SW480 (cell line): Measurements from ENCODE around the gene TMEM184C.

Source experiments
- DNase-seq: peaks from one replicate; pipeline ENCODE4 v3.0.0-alpha.2; 2016; ENCODE audit warnings: low spot score

Gene TMEM184C

DNA sequence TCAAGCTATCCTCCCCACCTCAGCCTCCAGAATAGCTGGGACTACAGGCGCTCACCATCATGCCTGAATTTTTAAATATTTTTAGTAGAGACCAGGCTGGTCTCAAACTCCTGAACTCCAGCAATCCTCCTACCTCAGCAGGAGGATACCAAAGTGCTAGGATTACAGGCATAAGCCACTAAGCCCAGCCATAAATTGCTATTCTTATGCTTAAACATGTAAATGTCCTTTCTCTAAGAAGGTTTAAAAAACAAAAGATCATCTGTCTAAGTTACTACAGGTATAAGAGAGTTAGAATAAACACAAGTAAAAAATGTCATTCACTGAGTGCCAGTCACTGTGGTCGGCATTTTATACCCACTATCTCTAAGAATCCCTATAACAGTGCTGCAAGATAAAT, 38.4 kb downstream of the TMEM184C start:
- DNase-seq: no peak

DNA sequence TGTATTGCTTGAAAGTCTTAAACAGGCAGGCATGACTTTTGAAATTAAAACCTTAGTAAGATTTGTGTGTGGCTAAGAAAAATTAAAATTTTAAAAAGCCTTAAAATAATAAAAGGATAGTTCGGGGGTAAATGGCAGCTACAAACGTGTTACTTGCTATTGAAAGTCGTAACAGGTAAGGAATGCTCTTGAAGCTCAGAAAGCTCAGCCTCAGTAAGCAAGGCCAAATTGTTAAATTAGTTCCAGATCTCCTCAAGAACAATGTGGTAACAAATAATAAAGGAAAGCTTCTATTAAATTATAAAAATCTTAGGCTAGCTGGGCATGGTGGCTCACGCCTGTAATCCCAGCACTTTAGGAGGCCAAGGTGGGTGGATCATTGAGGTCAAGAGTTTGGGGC, 41.3 kb downstream of the TMEM184C start:
- DNase-seq: no peak

DNA sequence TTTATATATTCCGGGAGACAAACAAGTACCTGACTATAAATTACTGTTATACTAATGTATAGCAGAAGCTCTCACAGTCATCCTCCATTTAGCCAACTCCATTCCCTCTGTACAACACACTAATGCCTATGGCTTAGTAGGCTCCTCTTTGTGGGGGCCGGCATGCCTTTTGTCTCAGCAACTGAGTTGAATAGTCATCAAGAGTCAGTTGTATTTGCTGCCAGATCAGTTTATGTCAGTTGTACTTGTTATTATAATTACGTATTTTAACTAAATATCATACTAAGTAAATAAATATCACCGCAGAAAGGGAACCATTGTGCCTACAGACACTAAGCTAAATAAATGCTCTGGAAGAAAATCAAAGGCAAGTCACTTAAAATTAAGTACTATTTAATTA, 56.9 kb downstream of the TMEM184C start:
- DNase-seq: no peak

DNA sequence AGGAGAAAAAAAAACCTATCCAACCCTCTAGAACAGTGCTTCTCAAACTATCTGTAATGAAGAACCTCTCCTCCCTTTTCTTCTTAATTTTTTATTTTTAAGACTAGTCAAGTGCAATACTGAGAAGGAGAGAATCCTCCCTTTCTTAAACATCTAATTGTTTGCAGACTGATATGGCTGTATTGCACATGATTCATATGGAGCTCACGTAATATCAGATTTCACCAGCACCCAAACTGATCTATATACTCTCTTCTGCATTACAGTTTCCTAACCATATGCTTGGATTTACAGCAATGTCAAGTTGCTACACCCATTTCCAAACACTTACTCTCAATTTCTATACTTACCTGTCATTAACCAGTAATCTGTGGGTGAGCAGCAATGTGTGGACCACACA, 57.3 kb downstream of the TMEM184C start:
- no peak for DNase-seq

DNA sequence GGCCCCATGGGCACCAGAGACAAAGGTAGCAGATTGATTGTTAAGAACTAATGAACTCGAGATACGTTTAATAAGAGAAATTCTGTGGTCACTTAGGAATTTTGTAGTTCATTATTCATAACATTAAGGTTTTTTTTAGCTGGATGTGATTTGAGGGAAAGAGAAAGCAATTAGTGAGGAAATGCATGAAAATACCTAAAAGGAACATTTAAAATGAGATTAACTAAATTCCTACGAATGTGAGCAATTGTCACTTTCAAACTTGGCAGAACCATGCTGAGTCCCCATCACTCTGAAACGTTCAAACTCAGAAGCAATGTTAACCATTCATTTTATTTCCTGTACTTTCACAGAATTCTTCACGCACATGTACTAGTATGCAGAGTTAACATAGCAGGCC, 60.9 kb downstream of the TMEM184C start:
- DNase-seq: no peak

DNA sequence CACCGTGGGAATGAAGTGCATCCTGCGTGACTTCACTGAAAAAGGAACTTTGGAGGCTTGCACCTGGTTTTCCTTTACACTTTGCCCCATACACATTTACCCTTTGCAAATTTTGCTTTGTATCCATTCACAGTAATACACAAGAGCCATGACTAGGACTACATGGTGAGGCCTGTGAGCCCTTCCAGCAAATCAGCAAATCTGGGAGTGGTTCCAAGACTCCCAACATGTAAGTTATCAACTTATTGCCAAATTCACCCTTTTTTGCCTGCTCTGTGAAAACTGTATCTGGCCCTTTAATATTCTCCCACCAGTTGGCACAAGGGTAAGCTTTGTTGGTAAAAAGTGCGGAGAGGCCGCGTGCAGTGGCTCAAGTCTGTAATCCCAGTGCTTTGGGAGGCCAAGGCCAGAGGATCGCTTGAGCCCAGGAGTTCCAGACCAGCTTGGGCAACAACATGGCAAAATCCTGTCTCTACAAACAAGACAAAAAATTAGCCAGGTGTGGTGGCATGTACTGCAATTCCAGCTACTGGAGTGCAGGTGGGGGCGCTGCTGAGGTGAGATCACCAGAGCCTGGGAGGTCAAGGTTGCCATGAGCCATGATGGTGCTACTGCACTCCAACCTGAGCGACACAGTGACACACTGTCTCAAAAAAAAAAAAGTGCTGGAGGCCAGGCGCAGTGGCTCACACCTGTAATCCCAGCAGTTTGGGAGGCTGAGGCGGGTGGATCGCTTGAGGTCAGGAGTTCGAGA, 61.8 kb downstream of the TMEM184C start:
- DNase-seq: no peak

DNA sequence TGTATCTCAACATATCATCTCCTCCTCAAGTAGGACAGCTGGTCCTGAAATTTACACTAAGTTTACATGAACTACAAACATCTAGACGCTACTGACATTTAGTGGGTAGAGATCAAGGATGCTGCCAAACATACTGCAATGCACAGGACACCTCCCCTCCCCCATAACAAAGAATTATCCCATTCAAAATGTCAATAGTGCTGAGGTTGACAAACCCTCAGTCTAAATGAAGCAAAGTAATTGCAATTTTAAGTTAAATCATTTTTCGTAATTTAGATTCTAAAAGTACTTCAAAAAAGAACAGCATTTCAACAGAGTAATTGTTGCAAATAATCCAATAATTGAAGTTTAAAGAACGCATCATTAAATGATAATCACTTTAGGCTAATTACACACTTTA, 65.6 kb downstream of the TMEM184C start:
- DNase-seq: no peak

DNA sequence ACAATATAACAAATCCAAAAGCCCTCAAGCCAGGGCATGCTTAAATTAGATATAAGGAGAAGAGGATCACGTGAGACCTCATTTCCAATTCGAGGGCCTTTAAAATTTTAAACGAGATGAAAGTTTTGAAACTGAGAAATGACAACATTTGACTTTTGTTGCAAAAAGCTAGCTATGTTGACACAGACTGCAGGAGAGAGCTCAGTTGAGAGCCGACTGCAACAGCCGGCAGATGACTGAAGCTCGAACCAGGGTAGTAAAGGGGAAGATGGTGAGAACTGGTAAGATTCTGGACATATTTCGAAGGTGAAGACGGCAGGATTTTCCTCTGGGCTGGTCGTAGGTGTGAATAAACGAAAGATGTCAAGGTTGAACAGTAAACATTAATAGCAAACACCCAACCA, 66.0 kb downstream of the TMEM184C start:
- DNase-seq: peak; percentile 8

DNA sequence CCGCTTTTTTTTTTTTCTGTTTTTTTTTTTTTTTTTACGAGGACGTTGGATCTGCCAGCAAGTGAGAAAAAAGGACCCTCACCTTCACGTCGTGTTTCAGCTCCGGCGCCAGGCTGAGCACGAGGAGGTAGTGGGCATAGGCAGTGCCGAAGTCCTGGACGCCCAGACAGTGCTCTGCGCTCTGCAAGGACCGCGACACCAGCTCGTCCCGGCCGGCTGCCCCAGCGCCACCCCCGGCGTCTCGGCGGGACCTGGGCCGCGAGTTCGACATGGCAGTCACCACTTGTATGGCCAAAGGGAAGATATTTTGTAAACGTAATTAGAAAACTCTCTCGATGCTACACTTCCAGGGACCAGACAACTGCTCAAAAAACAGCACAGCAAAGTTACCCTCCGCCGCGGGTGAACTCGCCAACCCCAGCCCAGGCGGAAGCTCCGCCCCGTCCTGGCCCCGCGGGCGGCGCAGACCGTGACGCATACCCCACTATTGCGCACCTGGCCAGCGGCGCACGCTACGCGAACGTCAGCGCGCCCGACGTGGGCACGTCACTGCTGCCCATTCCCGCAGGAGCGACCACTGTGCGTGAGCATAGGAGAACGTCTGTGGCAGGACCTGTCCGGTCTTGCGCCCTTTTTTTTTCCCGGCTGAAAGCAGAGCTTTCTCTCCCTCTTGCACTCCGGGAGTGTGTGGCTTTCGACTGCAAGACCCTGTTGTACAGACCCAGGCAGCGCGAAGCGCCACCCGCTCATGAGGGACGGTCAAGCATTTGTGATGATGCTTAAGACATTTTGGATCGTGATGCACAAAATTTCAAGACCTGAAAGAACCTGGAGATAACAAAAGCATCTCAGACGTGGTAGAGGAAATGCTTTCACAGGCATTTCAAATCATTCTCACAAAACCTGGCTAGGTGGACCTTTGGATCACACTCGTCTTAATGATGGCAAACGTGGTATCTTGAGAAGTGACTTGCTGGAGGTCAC, 66.8 kb downstream of the TMEM184C start, which contains the start of gene PRMT9:
Gene PRMT9, minus strand, starts transcription at position 447 of the 984 bp plus-strand sequence. Its CDS starts 176 bp downstream, at position 271.
- peak; percentile 80 for DNase-seq

DNA sequence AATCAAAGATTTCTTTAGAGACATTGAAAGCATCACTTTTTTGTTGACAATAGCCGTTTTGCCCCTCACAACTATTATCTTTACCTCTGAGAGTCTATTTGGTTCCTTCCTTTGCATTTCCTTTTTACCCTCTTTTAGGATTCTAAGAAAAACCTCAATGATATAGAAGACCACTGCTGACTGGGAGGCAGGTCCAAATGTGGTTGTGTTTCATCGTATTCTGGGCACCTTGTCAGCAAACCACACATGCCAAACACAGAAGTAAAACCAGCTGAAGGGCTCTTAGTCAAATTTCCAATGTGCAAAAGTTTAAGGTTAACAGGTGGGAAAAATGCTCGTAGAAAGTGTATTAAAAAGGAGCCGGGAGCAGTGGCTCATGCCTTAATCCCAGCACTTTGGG, 71.9 kb downstream of the TMEM184C start:
- DNase-seq: no peak

DNA sequence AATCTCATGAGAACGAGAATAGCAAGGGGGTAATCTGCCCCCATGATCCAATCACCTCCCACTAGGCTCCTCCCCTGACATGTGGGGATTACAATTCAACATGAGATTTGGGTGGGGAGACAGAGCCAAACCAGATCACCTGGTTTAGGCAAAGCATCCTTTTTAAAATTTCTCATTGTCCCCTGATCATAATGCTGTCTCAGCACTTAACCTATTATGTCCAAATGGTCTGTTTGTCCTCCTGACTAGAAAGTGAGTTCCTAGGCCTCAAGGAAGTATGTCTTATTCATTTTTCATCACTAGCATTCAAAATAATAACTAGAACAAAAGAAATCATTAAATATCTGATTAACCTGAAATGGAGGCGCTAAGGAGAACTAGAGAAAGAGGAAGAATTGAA, 74.6 kb downstream of the TMEM184C start:
- DNase-seq: no peak

DNA sequence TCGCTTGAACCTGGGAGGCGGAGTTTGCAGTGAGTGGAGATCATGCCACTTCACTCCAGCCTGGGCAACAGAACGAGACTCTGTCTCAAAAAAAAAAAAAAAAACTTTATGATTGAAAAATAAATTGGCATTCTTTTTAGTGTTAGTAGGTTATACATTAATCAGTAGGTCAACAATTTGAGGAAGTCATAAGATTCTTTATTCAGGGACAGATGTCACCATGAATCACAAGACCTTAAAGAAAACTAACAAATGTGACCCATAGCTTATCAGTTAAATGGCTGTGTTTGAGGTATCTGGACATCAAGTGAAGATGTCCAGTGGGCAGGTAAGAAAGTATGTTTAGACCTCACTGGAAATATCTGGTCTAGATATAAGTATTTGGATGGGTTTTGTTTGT, 76.0 kb downstream of the TMEM184C start:
- no peak for DNase-seq

DNA sequence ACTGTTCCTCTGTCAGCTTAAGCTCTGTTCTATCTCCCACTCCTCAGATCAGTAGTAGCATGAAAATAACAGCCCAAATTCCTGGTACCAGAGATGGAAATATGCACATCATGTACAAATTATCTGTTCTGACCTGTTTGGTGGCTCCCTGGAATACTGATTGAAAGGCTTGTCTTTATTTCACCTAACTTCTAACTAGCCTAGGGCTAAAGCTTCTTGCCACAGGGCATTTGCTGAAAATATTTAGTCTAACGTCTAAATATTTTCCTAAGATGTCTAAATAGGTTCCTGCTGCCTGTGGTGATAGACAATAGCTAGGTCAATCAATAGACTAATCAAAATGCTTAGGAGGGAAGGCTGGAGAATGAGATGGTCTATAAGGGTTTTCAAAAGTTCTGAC, 79.7 kb downstream of the TMEM184C start:
- DNase-seq: no peak

DNA sequence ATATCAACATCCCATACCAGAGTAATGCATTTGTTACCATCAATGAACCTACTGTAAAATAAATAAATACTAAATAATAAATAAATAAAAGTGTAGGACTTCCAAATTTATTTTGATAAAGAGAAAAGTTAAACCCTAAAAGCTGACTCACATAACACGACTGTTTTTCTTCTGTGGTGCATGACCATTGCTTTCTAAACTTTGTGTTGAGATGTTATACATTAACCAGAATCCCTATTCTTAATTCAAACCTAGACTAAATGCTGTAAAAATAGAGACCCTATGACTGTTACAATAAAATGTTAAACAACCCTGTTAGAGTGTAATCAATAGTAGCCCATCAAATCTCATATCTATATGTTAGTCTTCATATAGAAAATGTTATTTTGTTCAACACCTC, 87.6 kb downstream of the TMEM184C start:
- DNase-seq: no peak

DNA sequence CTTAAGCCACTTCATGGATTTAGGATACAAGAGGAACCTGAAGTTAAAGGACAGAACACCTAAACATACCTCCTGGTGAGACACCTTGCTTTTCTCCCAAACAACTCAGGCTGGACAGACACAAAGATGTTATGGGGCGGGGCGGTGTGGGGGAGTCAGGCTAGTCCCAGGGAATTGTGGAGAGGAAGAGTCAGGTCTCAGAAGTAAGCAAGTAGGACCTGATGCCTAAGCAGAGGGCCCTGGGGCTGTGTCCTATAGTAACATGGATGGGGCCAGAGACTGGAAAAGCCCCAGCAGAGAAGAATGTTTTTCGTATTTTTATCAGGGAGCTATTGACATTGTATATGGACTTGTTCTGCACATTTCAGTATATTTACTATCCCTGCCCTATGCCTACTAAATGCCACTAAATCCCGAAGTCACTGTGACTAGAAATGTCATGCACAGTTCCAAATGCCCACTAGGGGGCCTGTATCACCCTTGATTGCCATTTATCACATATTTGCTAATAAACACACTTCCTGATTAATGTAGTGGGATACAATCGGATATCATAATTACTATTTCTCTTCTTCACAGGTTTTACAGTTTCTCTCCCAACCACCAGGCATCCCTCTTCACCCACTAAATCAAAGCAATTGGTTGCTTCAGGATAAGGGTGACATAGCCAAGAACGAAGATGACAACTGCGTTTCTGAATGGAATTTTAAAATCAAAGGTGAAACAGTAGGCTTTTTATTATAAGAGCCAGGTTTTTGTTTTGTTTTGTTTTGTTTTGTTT, 90.9 kb downstream of the TMEM184C start:
- DNase-seq: peak; percentile 30

DNA sequence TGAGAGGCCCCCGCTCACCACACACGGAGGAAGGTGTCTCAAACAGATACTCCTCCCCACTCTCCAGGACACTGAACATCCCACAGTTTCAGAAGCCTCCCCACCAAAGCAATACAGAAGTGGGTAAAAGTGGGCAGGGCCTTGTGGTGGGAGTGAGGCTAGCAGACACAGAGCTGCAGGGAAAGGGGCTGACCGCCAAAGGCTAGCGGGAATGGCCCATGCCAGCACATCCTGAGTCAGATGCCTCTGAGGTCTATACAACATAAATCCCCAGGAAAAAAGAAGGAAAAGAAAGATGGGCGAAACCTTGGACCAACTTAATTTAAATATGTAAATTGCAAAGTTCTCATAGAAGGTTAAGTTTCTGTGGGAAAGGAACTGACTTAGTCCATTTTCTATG, 92.8 kb downstream of the TMEM184C start:
- DNase-seq: no peak

DNA sequence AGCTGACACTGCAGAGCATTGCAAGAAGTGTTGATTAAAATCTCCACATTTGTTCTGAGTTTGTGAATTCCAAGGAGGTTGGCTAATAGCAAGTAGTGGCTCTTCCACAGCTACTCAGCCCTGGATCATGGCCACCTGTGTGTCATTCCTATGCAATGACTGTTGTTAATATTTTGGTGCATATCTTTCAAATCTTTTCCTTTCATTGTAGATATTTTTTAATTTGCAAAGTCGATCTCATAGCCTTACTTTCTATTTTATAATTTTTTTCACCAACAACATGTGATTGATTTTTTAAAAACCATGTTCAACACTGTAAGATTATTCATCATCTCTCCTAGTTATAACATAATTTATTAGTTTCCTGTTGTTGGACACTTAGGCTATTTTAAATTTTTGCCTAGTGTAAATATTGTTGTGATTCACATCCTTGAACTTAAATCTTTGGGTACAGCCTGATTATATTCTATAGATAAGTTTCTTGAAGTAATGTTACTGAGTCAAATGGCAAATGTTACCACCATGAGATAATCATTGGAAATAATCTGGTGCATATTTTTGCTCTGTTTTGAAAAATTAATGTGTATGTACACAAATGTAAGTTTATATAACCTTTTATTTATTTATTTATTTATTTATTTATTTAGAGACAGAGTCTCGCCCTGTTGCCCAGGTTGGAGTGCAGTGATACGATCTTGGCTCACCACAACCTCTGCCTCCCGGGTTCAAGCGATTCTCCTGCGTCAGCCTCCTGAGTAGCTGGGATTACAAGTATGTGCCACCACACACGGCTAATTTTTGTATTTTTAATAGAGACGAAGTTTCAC, 97.6 kb downstream of the TMEM184C start:
- no peak for DNase-seq

DNA sequence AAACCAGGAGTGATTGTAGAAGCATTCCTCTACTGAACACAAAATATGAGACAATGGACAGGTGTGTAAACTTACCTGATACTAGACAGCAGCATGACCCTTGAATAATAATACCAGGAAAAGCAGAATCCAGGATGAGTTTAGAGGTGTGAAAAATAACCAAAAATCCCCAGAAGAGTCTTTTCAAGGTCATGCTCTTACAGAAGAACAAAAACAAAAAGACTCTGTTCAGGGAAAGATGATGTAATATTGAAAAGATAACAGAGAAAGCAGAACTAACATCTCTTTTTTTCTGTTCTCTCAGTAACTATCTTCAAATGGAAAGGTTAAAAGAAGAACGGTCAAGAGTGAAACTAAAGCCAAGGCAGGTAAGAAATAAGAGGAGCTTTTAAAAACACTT, 100.7 kb downstream of the TMEM184C start:
- no peak for DNase-seq
